HCT116 (cell line): Measurements from ENCODE around the gene LIMK2. TPM values are rescaled to one million over a fixed set of nuclear protein-coding genes. Genes with fewer than 3 reads are reported as not detected.

Experiments
- ATAC-seq: fragments of 200-7000 bp; cut with Tn5 transposase; 2 replicates; pipeline ENCODE4 v1.9.1; 2020; ENCODE audit warnings: mild to moderate bottlenecking, moderate library complexity
- BruUV-seq: library from RNA; stranded (reverse); fragments of 400-500 nt; replicated peaks from 2 replicates; lab custom pipeline; 2021; lab: Mats Ljungman, UMichigan
- CTCF ChIA-PET: fragments of 300-600 bp; sonication (Branson Sonifier 250); formaldehyde crosslinking; loops from one replicate; lab custom pipeline; 2021; ENCODE audit warnings: antibody characterized with exemption; lab: Charles Lee
- POLR2A ChIA-PET: fragments of 300-600, 350-600 bp; sonication (Branson Sonifier 250); formaldehyde crosslinking; loops from one replicate; lab custom pipeline; 2021; ENCODE audit warnings: antibody characterized with exemption; lab: Charles Lee
- RAD21 ChIA-PET, 2 experiments: fragments of 300-600 bp; sonication (Branson Sonifier 250); formaldehyde crosslinking; loops; one replicate each; lab custom pipeline; 2023; ENCODE audit warnings: low total read pairs in 2 of 2; ENCODE audit not compliant: uncharacterized antibody in 2 of 2, unreplicated experiment in 2 of 2, low non-redundant PET in 1 of 2; lab: Charles Lee
- DNase-seq: peaks from one replicate; pipeline ENCODE4 v3.0.0-alpha.2; 2010; ENCODE audit warnings: low read depth, low spot score
- H2AFZ ChIP-seq: fragments of 200-600 bp; shearing (Covaris generic), sonication (generic); 2 replicates; pipeline ENCODE4 v1.6.1; 2017; ENCODE audit warnings: low read depth, mixed run types, mixed read lengths, antibody characterized with exemption, low read length; ENCODE audit not compliant: poor library complexity, severe bottlenecking
- H3K27ac ChIP-seq: 2 replicates; pipeline ENCODE4 v1.5.1; 2012; ENCODE audit warnings: low read depth, low read length
- H3K27me3 ChIP-seq: fragments of 200-600 bp; sonication (generic); 2 replicates; pipeline ENCODE4 v1.6.1; 2016; ENCODE audit warnings: mixed run types, low read length, mixed read lengths; ENCODE audit not compliant: insufficient read depth
- H3K36me3 ChIP-seq, 2 experiments: fragments of 200-500 bp in 1 of 2; fragments of 200-600 bp in 1 of 2; sonication (Bioruptor generic) in 1 of 2; sonication (generic) in 1 of 2; 2 replicates each; pipeline versions ENCODE4 v1.5.1 to v1.6.1; 2014 to 2016; ENCODE audit warnings: low read length in 2 of 2, inconsistent platforms in 1 of 2, mixed read lengths in 1 of 2, mixed run types in 1 of 2; ENCODE audit not compliant: insufficient read depth in 2 of 2, control insufficient read depth in 1 of 2
- H3K4me1 ChIP-seq, 2 experiments: fragments of 200-600 bp in 1 of 2; sonication (generic) in 1 of 2; 2 replicates each; pipeline versions ENCODE4 v1.5.1 to v1.6.1; 2012 to 2017; ENCODE audit warnings: low read length in 2 of 2, inconsistent platforms in 1 of 2, mild to moderate bottlenecking in 1 of 2, mixed read lengths in 1 of 2, mixed run types in 1 of 2, moderate library complexity in 1 of 2; ENCODE audit not compliant: insufficient read depth in 2 of 2, control insufficient read depth in 1 of 2
- H3K4me2 ChIP-seq: fragments of 200-600 bp; sonication (generic); 2 replicates; pipeline ENCODE4 v1.6.1; 2017; ENCODE audit warnings: mixed run types, low read length, mixed read lengths
- H3K4me3 ChIP-seq, 2 experiments: fragments of 200-600 bp in 1 of 2; sonication (generic) in 1 of 2; replicated peaks in 1 of 2; 2 replicates each; pipeline ENCODE4 v1.5.1; 2011 to 2016; ENCODE audit warnings: low read length in 2 of 2, control low read depth in 1 of 2, low read depth in 1 of 2, mild to moderate bottlenecking in 1 of 2, mixed read lengths in 1 of 2, mixed run types in 1 of 2
- H3K79me2 ChIP-seq: fragments of 200-600 bp; sonication (generic); 2 replicates; pipeline ENCODE4 v1.6.1; 2017; ENCODE audit warnings: mild to moderate bottlenecking, mixed run types, low read length, moderate library complexity, mixed read lengths; ENCODE audit not compliant: insufficient read depth
- H3K9ac ChIP-seq: fragments of 200-600 bp; sonication (generic); 2 replicates; pipeline ENCODE4 v1.6.1; 2016; ENCODE audit warnings: low read length, mixed read lengths
- H3K9me2 ChIP-seq: fragments of 200-600 bp; sonication (generic), shearing (Covaris generic); 2 replicates; pipeline ENCODE4 v1.6.1; 2017; ENCODE audit warnings: mixed run types, mild to moderate bottlenecking, moderate library complexity; ENCODE audit not compliant: insufficient read depth
- H3K9me3 ChIP-seq, 2 experiments: fragments of 200-500 bp in 1 of 2; fragments of 200-600 bp in 1 of 2; sonication (Bioruptor generic) in 1 of 2; sonication (generic) in 1 of 2; 2 replicates each; pipeline ENCODE4 v1.6.1; 2014 to 2017; ENCODE audit warnings: low read length in 2 of 2, mixed read lengths in 2 of 2, inconsistent platforms in 1 of 2, low read depth in 1 of 2, mild to moderate bottlenecking in 1 of 2, mixed run types in 1 of 2, moderate library complexity in 1 of 2; ENCODE audit not compliant: control insufficient read depth in 1 of 2, insufficient read depth in 1 of 2
- H4K20me1 ChIP-seq: fragments of 200-600 bp; sonication (generic), shearing (Covaris generic); 2 replicates; pipeline ENCODE4 v1.6.1; 2017; ENCODE audit warnings: mixed run types, mild to moderate bottlenecking, moderate library complexity; ENCODE audit not compliant: insufficient read depth
- CBX3 ChIP-seq: IDR thresholded peaks from 2 replicates; pipeline ENCODE4 v1.6.1; 2012; ENCODE audit warnings: low read depth
- CEBPB ChIP-seq: IDR thresholded peaks from 2 replicates; pipeline ENCODE4 v1.6.1; 2012; ENCODE audit warnings: low read depth
- ELF1 ChIP-seq: IDR thresholded peaks from 2 replicates; pipeline ENCODE4 v1.6.1; 2012; ENCODE audit warnings: low read depth, borderline replicate concordance
- FOSL1 ChIP-seq: IDR thresholded peaks from 2 replicates; pipeline ENCODE4 v1.6.1; 2012; ENCODE audit warnings: low read depth
- JUND ChIP-seq: IDR thresholded peaks from 2 replicates; pipeline ENCODE4 v1.6.1; 2012
- SIN3A ChIP-seq: IDR thresholded peaks from 2 replicates; pipeline ENCODE4 v1.6.1; 2012; ENCODE audit warnings: low read depth
- SRF ChIP-seq: IDR thresholded peaks from 2 replicates; pipeline ENCODE4 v1.6.1; 2012; ENCODE audit warnings: low read depth
- TCF7L2 ChIP-seq: IDR thresholded peaks from 2 replicates; pipeline ENCODE4 v1.7.0; 2011; ENCODE audit warnings: borderline replicate concordance, inconsistent platforms; ENCODE audit not compliant: insufficient read depth, insufficient read length; ENCODE audit errors: extremely low read depth
- YY1 ChIP-seq: IDR thresholded peaks from 2 replicates; pipeline ENCODE4 v1.6.1; 2011; ENCODE audit warnings: low read length, low read depth, moderate library complexity, mild to moderate bottlenecking; ENCODE audit not compliant: insufficient replicate concordance; ENCODE audit errors: extremely low read depth
- ZFX ChIP-seq: fragments of 450-650 bp; IDR thresholded peaks from 2 replicates; pipeline ENCODE4 v1.6.1; 2017
- ZNF274 ChIP-seq: fragments of 200-500 bp; sonication (Bioruptor generic); IDR thresholded peaks from 2 replicates; pipeline ENCODE4 v1.6.1; 2014; ENCODE audit warnings: mild to moderate bottlenecking, low read depth, low read length, inconsistent platforms
- intact Hi-C: fragments of 100-400 bp; cut with micrococcal nuclease; formaldehyde crosslinking; loops from 2 replicates; pipeline ENCODE4 v1.10.0; 2022
- total RNA-seq: library from RNA; stranded (reverse); gene quantifications from one replicate; pipeline ENCODE4 v1.2.1, GENCODE V29; 2021; ENCODE audit not compliant: unreplicated experiment
- TF ChIP-seq, protein P1 (sequence below): IDR thresholded peaks from 2 replicates; pipeline ENCODE4 v1.6.1; 2012
- TF ChIP-seq, protein P2 (sequence below): IDR thresholded peaks from 2 replicates; pipeline ENCODE4 v1.6.1; 2012
- TF ChIP-seq, protein P3 (sequence below): IDR thresholded peaks from 2 replicates; pipeline ENCODE4 v1.6.1; 2012; ENCODE audit warnings: low read depth
- TF ChIP-seq, protein P4 (sequence below), 3 experiments: fragments of 200-600 bp in 1 of 3; sonication (generic) in 1 of 3; IDR thresholded peaks in 2 of 3; conservative IDR thresholded peaks in 1 of 3; 2 replicates each; pipeline ENCODE4 v1.5.1; 2012 to 2017; ENCODE audit warnings: low read depth in 2 of 3, low read length in 2 of 3, antibody characterized with exemption in 1 of 3, borderline replicate concordance in 1 of 3, control low read depth in 1 of 3, mild to moderate bottlenecking in 1 of 3, mixed read lengths in 1 of 3, mixed run types in 1 of 3, moderate library complexity in 1 of 3; ENCODE audit not compliant: insufficient read depth in 1 of 3

The LIMK2 gene
- total RNA-seq, 1 experiment from 2014 or later, result 21.9 TPM

DNA sequence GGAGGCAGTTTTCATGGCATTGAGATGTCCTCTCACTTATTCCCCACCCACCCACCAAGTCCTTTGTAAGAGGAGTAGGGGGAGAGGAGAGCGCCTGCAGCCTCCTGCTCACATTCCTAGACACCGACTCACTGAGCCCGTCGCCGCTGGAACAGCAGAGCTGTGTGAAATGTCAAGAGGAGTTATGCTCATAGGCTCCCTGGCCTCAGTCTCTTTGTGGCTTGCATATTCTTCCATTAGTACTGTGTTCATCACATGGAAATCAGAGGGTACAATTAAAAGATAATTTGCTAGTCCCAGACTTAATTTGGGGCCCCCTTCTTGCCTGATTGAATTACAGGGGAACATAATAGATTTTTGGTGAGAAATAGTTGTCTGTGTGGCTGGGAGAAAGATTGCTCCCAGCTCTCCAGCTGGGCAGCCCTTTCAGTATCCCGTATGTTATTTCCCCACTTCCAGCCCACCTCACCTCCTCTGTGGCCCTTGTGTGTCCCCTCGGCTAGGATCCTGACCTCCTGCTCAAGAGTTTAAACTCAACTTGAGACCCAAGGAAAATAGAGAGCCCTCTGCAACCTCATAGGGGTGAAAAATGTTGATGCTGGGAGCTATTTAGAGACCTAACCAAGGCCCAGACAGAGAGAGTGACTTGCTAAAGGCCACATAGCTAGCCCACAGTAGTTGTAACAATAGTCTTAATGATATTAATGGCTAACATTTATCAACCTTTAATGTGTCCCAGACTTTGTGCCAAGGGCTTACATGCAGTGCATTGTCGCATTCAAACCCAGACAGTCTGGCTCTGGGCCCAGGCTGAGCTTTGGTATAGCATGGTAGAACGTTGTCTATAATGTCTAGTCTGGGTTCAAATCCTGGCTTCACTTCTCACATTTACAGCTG is 32.2 kb downstream of the LIMK2 start:
- H3K27me3 ChIP-seq, result no peaks in the 10 kb centered on the region
- H3K4me2 ChIP-seq, result peak overlapping the region; percentile 71
- ChIA-PET CTCF (interaction anchor here (0.9 to 2.0 kb wide), 3 partner anchors 11 to 29 kb away, joined by 3 to 11 read pairs (median 3); no protein-coding TSS in a partner anchor), RAD21 (no interaction called here), POLR2A (interaction anchor here (1.2 to 1.8 kb wide), 3 partner anchors 9 to 137 kb away, joined by 3 to 11 read pairs (median 3); partner anchors contain the start of gene SELENOM)
- DNase-seq (peak; percentile 33), ATAC-seq (peak; percentile 85)
- no peaks in the 10 kb centered on the region for H3K9me2 ChIP-seq
- intact Hi-C loops, result no loop called here
- no peaks in the 10 kb centered on the region for H3K9me3 ChIP-seq
- H3K27ac ChIP-seq, result peak overlapping the region; percentile 60
- H3K9ac ChIP-seq, result peak overlapping the region; percentile 44
- H2AFZ ChIP-seq, result no peak overlapping the region
- peak overlapping the region; percentile 37 to 46 for H3K4me3 ChIP-seq
- H3K4me1 ChIP-seq, result peaks cover 47 to 60% of the 10 kb centered on the region in 2 experiments
- peaks cover 0 to 6% of the 10 kb centered on the region in 2 experiments; a peak in 1 of 4 replicates for H3K36me3 ChIP-seq
- TF ChIP-seq SIN3A (no peak), ELF1 (no peak), ZFX (no peak), CBX3 (no peak), SRF (no peak), CEBPB (no peak), JUND (peak; percentile 27; the same call in 1 of the 2 replicates), FOSL1 (peak; percentile 27), YY1 (no peak), TCF7L2 (peak; percentile 0), ZNF274 (no peak)
- TF ChIP-seq, protein P1, sequence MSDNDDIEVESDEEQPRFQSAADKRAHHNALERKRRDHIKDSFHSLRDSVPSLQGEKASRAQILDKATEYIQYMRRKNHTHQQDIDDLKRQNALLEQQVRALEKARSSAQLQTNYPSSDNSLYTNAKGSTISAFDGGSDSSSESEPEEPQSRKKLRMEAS, result no peak
- TF ChIP-seq, protein P2, sequence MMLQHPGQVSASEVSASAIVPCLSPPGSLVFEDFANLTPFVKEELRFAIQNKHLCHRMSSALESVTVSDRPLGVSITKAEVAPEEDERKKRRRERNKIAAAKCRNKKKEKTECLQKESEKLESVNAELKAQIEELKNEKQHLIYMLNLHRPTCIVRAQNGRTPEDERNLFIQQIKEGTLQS, result no peak
- TF ChIP-seq, protein P3, sequence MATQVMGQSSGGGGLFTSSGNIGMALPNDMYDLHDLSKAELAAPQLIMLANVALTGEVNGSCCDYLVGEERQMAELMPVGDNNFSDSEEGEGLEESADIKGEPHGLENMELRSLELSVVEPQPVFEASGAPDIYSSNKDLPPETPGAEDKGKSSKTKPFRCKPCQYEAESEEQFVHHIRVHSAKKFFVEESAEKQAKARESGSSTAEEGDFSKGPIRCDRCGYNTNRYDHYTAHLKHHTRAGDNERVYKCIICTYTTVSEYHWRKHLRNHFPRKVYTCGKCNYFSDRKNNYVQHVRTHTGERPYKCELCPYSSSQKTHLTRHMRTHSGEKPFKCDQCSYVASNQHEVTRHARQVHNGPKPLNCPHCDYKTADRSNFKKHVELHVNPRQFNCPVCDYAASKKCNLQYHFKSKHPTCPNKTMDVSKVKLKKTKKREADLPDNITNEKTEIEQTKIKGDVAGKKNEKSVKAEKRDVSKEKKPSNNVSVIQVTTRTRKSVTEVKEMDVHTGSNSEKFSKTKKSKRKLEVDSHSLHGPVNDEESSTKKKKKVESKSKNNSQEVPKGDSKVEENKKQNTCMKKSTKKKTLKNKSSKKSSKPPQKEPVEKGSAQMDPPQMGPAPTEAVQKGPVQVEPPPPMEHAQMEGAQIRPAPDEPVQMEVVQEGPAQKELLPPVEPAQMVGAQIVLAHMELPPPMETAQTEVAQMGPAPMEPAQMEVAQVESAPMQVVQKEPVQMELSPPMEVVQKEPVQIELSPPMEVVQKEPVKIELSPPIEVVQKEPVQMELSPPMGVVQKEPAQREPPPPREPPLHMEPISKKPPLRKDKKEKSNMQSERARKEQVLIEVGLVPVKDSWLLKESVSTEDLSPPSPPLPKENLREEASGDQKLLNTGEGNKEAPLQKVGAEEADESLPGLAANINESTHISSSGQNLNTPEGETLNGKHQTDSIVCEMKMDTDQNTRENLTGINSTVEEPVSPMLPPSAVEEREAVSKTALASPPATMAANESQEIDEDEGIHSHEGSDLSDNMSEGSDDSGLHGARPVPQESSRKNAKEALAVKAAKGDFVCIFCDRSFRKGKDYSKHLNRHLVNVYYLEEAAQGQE, result no peak
- TF ChIP-seq, protein P4, sequence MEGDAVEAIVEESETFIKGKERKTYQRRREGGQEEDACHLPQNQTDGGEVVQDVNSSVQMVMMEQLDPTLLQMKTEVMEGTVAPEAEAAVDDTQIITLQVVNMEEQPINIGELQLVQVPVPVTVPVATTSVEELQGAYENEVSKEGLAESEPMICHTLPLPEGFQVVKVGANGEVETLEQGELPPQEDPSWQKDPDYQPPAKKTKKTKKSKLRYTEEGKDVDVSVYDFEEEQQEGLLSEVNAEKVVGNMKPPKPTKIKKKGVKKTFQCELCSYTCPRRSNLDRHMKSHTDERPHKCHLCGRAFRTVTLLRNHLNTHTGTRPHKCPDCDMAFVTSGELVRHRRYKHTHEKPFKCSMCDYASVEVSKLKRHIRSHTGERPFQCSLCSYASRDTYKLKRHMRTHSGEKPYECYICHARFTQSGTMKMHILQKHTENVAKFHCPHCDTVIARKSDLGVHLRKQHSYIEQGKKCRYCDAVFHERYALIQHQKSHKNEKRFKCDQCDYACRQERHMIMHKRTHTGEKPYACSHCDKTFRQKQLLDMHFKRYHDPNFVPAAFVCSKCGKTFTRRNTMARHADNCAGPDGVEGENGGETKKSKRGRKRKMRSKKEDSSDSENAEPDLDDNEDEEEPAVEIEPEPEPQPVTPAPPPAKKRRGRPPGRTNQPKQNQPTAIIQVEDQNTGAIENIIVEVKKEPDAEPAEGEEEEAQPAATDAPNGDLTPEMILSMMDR (IDR thresholded peaks at IDR 0.05 in 2 of 3, conservative IDR thresholded peaks at IDR 0.05 in 1 of 3; ENCODE audit: borderline replicate concordance in 1 of 3, insufficient read depth in 1 of 3, low read depth in 2 of 3, low read length in 2 of 3), result no peak
- peaks cover 33% of the 10 kb centered on the region; the same call in 1 of the 2 replicates for H3K79me2 ChIP-seq
- BruUV-seq, result no TSS peak
- peaks cover 4% of the 10 kb centered on the region; the same call in 1 of the 2 replicates for H4K20me1 ChIP-seq
